NCI-H1436 (cell line): ENCODE data around the gene IFRD1.
"Not testable (repeated sequence)": the region's sequence is repeated elsewhere in the genome, so short reads cannot be mapped to it uniquely, and the experiment has no call there.

Experiments used
- DNase-seq: peaks from one replicate; lab custom pipeline; 2025; lab: John Stamatoyannopoulos, UW

IFRD1 gene

DNA sequence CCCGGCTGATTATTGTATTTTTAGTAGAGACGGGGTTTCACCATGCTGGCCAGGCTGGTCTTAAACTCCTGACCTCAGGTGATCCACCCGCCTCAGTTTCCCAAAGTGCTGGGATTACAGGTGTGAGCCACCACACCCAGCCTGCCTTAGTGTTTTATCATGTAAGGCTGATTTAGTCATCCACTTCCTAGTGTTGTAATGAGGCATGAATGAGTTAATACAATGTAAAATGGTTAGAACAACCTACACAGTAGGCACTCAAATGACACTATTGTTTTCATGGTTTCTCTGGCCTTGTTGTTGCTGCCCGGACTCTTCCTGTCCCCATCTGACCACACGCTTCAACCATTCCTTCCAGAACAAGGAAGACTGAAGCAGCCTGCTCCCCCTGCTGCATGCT, 66.2 kb downstream of the IFRD1 start:
- DNase-seq = not testable (repeated sequence)

DNA sequence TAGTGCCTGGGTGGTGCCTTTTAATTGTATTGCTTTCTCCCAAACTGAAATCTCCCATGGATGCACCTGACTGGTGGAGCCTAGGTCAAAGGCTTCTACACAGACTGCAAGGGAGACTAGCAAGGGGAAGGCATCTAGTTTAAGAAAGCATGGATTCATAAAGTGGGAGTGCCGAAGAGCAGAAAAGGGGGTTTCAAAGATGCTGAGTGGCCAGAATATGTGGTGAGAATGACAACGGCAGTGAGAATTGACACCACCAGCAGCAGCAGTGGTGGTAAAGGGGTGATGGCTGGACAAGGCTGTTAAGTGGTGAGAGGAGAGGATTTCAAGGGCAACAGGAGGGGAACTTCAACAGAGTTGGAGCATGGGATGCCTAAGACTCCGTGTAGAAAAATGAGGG, 67.2 kb downstream of the IFRD1 start:
- DNase-seq = no peak

DNA sequence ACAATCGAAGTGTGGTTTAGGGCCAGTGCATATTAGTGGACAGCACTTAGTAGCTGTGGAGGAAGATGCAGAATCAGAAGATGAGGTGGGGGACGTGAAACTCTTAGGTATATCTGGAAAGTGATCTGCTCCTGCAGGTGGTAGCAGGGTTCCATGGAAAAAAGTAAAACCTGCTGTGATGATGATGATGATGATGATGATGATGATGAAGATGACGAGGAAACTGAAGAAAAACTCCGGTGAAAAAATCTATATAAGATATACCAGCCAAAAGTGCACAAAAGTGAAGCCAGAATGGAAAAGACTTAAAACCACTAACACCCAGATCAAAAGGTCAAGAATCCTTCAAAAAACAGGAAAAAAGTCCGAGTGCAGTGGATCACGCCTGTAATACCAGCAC, 70.5 kb downstream of the IFRD1 start:
- no peak for DNase-seq

DNA sequence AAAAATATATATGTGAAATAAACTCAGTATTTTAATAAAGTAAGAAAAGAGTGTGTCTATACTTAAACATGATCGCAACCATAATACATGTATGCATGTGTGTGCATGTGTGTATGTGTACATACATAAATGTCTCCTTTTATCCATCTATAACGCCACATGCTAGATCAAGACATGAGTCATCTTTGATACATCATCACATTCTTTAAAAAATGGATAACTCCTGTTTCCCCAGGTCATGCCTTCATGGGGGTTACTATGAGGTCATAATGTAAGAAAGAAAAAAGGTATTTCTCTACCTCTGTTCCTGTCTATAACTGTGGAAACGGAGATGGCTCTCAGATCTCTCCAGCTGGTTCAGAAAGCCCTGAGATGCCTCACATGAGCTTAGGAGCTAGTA, 71.7 kb downstream of the IFRD1 start:
- DNase-seq = no peak

DNA sequence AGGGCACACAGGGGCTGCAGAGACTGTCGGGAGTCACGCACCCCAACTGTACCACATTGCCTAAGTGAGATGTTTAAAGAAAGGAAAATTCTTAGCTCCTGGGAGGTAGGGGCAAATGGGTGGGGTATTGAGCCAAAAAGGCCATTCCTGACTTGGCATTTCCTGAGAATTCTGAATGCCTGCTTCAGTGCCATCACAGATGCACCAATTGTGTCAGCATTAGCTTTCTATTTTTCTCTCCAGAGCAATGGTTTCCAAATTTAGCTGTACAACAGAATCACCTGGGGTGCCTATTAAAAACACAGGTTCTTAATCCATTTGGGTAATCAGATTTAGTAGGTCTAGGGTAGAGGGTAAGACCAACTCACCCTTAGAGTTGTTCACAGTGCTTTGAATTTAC, 73.6 kb downstream of the IFRD1 start:
- no peak for DNase-seq
